ENCODE results near the gene PPP2CA.
"Not testable (repeated sequence)": the region's sequence is repeated elsewhere in the genome, so short reads cannot be mapped to it uniquely, and the experiment has no call there.

Gene PPP2CA

DNA sequence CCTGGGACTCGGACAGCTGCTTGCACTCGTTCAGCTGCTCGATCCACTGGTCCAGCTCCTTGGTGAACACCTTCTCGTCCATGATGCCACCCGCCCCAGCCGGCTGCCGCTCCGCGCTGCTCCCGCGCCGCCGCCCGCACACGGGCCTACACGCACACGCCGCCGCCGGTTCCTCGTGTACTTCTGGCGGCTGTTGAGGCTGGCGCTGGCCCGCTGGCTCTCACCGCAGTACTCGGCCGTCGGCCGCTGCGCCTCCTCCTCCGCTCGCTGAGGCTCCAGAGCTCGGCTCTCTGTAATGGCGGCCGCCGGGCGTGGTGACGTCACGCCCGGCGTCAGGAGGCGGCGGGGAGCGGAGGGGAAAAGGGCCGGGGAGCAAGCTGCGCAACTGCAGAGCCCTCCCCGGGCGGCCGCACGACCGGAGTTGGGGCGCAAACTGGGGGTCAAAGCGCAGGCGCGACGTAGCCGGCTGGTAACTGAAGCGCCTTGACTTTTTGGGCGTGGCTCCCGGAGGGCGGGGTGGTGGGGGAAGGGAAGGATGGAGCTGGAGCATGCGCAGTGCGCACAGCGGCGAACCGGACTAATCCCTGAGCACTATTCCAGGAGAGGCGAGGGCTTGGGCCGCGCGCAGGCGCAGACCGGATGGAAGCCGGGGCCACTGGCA, at the start of gene PPP2CA:
TSS of gene PPP2CA (minus strand) at position 294 of the 661 bp plus-strand sequence. CDS start at position 82, 212 bp downstream.
- DNase-seq: peak; percentile 100

DNA sequence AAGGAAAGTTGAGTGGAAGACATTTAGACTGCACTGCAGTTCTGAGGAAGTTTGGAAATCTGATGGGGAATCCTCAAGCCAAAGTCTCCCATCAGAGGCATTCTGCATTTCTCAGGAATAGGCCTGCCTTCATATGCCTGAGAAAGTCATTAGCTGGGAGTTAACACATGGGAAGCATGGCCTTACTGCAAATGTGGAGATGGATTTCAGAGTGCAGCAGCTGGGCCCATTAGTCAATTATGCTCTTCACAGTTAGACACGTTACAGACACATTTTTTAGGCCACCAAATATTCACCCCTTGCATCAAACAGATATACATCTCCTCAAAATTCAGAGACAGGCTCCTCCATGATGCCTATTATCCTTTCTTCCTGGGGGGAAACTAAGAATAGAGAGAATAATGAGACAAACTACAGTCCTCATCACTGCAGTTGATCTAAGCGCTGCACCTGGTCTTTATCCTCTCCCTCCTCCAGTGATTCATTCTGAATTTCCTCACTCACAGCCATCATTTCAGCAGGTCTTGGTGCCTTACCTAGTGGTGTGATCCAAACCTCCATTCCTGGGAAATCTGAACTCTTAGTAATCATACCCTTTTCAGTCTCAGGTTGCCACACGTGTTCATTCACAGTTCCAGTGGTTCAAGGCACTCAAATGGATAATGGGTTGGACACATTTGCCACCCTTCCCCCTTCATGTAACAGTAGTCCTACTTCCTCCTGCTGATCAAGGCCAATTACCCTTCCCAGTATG, 47.9 kb upstream of the PPP2CA start:
- DNase-seq: no peak

DNA sequence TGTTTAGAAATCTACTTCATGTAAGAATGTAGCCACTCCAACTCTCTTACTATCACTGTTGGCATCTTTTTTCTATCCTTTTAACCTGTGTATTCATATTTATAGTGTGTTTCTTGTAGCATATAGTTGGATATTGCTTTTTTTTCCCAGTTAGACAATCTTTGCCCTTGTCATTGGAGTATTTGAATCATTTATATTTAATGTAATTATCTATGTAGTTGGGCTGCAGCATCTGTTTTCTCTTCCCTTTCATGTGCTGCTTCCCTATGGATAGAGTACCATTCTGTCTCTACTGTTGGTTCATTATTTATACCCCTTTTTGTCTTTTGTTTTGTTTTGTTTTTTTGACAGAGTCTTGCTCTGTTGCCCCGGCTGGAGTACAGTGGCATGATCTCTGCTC, 45.2 kb upstream of the PPP2CA start:
- no peak for DNase-seq

DNA sequence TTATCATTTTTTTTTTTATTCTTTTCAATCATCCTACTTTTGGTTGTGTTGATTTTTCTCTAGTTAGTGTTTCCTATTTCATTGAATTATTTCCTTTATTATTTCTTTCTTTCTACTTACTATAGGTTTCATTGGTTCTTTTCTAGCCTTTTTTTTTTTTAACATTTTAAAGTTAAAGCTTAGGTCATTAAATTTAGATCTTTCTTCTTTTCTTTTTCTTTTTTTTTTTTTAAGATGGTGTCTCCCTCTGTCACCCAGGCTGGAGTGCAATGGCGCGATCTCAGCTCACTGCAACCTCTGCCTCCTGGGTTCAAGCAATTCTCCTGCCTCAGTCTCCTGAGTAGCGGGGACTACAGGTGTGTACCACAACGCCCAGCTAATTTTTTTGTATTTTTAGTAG, 43.0 kb upstream of the PPP2CA start:
- DNase-seq: no peak

DNA sequence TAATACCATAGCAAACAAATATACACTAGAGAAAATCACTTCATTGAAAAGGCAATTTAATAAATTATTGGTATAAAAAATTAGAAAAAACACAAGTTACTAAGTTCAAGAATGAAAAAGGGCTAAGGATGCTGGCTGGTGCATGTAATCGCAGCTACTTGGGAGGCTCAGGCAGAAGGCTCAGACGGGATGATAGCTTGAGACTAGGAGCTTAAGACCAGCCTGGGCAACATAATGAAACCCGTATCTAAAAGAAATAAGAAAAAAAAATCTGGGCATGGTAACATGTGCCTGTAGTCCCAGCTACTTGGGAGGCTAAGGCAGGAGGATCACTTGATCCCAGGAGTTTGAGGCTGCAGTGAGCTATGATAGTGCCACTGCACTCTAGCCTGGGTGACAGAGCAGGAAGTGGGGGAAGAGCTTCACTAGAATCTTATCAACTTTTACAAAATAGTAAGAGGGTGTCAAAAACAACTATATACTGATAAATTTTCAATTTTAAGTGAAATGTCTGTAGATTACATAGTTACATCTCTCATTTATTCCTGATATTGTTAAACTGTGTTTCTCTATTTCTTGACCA, 42.2 kb upstream of the PPP2CA start:
- no peak for DNase-seq

DNA sequence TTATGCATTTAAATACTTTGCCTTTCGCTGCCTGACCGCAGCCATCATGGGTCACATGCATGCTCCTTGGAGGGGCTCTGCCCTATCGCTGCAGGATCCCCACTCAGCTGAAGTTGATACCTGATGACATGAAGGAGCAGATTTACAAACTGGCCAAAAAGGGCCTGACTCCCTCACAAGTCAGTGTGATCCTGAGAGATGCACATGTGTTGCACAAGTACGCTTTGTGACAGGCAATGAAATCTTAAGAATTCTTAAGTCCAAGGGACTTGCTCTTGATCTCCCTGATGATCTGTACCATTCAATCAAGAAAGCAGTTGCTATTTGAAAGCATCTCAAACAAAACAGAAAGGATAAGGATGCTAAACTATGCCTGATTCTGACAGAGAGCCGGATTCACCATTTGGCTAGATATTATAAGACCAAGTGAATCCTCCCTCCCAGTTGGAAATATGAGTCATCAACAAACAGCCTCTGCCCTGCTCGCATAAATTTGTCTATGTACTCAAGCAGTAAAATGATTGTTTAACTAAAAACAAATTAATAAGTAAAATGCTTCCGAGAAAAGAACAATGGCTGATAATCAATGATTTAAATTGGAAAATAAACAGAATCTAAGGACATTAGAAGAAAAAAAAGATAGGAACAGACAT, 41.6 kb upstream of the PPP2CA start:
- DNase-seq: no peak

DNA sequence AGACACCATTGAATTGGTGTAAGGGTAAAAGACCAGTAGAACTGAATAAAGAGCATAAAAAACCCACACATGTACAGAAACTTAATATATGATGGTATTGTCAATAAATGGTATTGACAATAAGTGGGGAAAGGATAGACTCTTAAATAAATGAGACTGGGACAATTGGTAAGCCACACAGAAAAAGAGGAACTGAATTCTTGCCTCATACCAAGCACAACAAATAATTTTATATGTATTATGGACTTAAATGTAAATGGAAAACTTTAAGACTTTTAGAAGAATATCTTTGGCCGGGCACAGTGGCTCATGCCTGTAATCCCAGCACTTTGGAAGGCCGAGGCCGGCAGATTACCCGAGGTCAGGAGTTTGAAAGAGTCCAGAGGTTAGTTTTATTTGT, 37.9 kb upstream of the PPP2CA start:
- DNase-seq: no peak

DNA sequence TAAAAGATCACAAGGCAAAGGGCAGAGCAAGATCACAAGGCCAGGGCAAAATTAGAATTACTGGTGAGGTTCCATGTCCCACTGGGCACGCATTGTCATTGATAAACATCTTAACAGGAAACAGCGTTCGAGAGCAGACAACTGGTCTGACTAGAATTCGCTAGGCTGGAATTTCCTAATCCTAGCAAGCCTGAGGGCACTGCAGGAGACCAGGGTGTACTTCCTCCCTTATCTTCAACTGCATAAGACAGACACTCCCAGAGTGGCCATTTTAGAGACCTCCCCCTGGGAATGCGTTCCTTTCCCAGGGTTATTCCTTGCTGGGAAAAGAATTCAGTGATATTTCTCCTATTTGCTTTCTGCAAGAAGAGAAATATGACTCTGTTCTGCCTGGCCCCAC, 36.8 kb upstream of the PPP2CA start:
- not testable (repeated sequence) for DNase-seq

DNA sequence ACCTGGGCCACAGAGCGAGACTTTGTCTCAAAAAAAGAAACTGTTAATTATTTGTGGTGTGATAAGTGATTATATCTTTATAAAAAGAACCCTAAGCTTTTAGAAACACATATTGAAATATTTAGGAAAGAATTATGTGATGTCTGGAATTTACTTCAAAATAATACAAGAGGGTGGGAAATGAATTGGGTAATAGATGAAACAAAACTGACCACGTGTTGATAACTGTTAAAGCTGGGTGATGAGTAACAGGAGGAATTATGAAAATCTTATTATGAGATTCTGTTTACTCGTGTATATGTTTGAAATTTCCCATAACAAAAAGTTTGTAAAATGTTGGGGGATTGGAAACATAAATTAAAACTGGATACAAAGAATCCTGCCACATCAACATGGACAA, 33.0 kb upstream of the PPP2CA start:
- no peak for DNase-seq

DNA sequence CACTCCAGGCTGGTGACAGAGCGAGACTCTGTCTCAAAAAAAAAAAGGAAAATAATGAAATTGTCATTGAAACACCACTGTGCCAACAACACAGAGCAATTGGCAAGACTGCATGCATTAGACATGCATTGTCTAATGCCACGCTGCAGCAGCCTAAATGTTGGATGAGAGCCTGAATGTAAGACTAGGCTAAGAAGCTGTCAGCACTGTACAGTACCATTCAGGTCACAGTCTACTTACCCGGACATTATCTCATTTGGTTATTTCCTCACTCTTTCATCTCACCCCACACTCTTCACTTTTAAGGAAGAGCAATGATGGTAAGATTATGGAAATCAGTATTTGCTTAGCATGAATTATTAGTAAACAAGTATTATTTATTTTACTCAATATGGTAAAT, 31.3 kb upstream of the PPP2CA start:
- DNase-seq: no peak

DNA sequence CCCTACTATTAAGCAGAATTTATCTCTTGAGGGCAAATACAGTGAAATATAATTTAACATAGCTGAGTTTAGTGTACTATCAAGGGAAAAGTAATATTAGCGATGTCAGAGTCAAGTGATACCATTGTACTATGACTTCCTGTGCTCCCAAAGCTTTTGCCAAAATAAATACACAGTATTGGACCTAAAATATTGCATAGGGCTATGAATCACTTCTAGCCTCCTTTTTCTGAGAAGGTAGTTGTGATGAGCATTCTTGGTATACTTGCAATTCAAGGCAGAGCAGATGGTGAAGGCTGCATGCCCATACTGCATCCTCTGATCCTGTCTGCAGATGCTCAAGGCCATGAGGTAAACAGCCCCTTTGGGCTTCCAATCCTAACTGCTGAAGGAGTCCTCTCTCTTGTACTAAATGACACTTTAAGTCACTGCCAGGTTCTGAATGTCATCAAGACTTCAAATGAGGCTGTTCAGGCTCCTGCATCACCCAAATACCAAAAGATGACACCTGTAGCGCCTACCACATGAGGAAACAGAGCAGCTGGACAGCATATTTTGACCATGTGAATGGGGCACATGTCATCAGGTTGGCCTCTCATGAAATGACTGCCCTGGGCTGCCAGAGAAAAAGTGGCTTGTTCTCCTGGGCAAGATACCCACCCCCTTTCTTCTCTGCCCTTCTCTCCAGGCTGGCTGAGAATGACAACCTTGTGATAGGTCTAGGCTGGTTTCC, 29.7 kb upstream of the PPP2CA start:
- DNase-seq: no peak

DNA sequence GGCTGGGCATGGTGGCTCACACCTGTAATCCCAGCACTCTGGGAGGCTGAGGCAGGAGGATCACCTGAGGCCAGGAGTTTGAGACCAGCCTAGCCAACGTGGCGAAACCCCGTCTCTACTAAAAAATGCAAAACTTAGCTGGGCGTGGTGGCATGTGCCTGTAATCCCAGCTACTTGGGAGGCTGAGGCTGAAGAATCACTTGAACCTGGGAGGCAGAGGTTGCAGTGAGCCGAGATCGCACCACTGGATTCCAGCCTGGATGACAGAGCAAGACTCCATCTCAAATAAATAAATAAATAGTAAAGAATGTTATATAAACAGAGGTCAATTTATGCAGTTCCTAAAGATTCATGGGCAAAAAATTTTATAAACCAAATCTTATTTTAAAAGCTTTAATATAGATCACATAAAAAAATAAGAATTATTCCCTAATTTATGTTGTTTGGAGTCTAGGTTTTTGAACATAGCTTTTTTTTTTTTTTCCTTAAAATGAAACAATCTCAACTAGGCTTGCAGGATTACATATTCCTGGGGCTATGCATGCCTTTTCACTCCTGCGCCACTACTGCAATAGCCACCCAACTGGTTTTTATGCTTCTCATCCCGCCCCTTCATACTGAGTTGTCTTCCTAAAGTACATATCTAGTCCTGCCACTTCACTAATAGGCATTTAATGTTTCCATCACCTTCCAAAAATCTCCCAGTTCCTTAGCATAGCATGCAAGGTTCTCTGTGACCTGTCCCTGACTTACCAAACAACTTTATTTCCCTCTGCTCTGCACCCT, 27.7 kb upstream of the PPP2CA start:
- DNase-seq: not testable (repeated sequence)

DNA sequence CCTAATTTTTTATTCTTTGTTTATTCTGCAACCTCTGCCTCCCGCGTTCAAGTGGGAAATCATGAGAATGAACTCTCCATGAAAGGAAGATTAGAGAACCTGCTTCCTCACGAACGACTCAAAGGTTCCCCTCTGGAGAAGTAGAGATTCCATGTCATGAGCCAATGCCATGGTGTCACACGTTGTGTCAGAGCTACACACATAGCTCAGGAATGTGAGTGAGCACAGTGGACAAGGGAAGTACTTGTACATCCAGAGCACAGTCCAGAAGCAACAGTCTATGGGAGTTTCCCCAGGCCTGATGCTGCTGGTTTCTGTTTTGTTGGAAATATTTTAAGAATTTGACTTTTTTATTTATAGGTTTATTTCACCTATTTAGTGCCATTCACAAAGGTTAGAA, 26.8 kb upstream of the PPP2CA start:
- DNase-seq: no peak

DNA sequence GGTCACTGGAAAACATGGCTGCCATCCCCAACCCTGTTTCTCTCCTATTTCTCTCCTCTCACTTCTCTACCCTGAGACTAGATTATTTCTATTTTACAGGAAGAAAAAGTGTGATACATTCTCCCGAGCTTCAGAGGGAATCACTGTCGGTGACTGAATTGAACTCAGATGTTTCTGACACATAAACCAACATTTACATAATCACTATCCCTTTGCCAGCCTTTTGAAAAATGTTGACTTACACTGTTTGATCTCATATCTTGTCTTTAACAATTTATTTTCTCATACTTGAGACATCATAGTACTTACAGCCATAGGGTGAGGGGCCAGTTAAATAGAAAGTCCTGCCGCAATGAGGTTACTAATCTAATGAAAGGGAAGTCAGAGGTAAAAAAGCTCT, 25.1 kb upstream of the PPP2CA start:
- no peak for DNase-seq

DNA sequence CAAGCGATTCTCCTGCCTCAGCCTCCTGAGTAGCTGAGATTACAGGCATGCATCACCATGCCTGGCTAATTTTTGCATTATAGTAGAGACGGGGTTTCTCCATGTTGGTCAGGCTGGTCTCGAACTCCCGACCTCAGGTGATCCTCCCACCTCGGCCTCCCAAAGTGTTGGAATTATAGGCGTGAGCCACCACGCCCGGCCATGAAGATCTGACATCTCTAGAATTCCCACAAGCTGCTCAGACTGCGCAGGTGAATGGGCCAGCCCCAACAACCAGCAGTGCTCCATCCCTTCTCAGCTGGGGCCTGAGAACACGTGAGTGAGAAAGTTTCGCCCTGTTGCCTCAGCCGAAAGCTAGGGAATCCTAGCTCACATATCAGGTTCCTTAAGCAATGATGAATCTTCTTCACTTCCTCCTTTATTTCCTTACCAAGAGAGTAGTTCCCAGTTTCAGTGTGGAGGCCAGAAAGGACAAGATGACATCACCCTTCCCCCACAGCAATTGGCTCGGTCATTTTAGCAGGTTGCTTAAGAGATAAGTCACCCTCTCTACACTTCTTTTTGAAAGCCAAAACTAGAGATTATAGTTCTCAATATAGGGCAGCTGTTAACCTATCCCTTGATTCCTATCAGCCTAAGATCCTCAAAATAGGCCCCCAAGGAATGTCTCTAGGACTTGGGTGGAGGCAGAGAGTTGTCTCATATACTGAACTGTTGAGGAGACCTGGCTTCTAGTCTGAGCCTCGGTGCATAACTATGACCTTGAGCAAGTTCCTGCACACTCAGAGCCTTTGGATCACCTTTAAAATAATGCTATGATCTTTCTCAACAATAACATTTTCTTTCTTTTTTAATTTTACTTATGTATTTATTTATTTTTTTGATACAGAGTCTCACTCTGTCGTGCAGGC, 23.9 kb upstream of the PPP2CA start:
- peak; percentile 37 for DNase-seq

DNA sequence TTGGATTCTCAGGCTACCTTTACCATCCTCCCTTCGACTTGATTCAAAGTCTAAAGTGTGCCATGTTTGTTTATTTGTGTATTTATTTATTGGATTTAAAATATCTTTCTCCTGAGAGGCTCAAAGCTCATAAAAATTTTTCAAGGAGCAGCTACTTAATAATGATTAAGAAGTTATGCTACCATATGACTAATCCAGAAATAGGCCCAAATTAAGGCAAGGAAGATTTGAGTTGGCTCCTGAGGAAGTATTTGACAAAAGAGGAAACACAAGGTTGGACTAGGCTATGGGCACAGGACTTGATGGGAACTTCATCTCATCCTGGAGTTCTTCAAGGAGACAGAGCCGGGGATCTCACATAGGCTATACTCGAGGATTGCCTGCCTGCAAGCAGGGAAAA, 22.4 kb upstream of the PPP2CA start:
- no peak for DNase-seq

DNA sequence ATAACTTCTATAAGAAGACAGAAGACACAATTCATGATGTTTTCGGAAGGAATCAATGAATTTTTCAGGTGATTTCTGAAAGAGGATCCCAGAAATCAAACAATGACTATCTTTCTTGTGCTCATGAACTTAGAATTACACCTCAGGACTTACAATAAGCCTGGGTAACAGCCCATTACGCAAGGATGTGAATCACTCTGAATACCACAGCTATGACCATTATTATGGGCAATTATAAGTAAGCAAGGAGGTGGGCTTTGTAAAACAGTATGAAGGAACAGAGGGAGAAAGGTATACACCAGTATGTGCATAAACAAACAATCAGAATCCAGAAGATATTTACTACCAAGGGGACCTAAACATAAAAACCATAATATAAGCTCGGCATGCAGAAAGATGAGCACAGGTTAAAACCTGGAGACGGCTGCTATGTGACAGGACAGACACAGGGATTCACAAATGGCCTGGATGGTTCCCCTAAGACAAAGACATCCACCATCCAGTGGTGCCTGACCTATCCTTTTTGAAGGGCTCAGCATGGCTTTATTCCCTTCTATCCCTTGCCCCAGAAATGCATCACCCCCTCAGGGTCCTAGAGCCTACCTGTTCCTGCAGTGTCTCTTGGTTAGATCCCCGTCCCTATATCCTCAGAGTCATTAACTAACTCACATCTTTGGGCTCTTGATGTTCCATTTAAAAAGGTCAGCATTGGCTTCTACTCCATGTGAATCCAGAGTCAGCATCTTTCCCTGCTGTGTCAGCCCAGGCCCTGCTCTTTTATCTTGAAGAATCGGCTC, 21.8 kb upstream of the PPP2CA start:
- no peak for DNase-seq

DNA sequence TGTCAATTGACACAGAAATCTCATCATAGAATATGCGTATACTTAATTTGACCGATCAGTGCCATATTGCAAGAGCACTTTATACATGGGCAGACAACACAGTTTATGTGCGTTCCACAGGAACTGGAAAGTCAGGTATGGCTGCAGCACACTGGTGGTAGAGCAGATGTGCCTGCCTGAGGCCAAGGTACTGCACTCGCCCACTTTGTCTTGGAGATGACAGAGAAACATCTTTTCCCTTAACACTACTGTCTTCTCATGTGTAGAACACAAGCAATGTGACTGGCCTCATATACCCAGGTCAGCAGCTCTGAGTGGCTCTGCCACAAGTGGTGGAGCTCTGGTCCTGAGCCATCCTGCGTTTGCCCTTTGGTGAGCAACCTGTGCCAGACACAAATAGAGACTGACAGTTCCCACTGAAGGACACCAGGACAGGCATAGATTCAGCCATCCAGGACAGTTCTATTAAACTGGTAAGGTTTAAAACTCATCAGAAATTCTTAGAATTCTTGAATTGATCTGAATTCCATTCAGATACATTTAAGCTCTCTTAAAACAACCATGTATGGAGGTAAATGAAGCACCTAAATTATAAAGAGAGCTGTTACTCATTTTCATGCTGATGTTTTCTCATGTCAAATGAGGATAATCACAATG, 21.0 kb upstream of the PPP2CA start:
- DNase-seq: no peak

DNA sequence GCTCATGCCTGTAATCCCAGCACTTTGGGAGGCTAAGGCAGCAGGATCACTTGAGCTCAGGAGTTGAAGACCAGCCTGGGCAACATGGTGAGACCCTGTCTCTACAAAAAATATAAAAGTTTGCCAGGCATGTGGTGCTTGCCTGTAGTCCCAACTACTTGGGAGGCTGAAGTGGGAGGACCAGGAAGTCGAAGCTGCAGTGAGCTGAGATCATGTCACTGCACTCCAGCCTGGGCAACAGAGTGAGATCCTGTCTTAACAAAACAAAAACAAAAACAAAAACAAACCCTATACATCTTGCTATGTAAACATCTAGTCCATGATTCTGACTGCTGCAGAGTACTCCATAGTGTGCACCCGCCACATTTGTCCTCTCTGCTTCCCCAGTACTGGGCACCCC, 19.8 kb upstream of the PPP2CA start:
- no peak for DNase-seq
